GM12878 (cell line): Measurements from ENCODE around the gene MT3. TPM values are rescaled to one million over a fixed set of nuclear protein-coding genes. Genes with fewer than 3 reads are reported as not detected.

Source experiments
- ATAC-seq: fragments of 200-7000 bp; cut with Tn5 transposase; 3 replicates; pipeline ENCODE4 v1.9.1; 2020; ENCODE audit warnings: mild to moderate bottlenecking, moderate library complexity
- BruUV-seq: library from RNA; stranded (reverse); fragments of 400-500 nt; replicated peaks from 2 replicates; lab custom pipeline; 2021; lab: Mats Ljungman, UMichigan
- CTCF ChIA-PET: fragments of 300-600 bp; sonication (Branson Sonifier 250); formaldehyde crosslinking; extraction: SDS; loops from one replicate; lab custom pipeline; 2021; ENCODE audit warnings: inconsistent platforms; lab: Yijun Ruan, JAX
- POLR2A ChIA-PET: fragments of 350-600 bp; formaldehyde crosslinking; extraction: SDS; loops from one replicate; lab custom pipeline; 2021; ENCODE audit warnings: inconsistent platforms; lab: Charles Lee
- RAD21 ChIA-PET: fragments of 300-600 bp; sonication (Branson Sonifier 250); formaldehyde crosslinking; loops from one replicate; lab custom pipeline; 2023; ENCODE audit warnings: antibody characterized with exemption; ENCODE audit not compliant: unreplicated experiment; lab: Charles Lee
- SMC1A ChIA-PET: fragments of 300-600 bp; sonication (Branson Sonifier 250); formaldehyde crosslinking; loops from one replicate; lab custom pipeline; 2023; ENCODE audit not compliant: unreplicated experiment, uncharacterized antibody; lab: Charles Lee
- DNase-seq: peaks from one replicate; pipeline ENCODE4 v3.0.0-alpha.2; 2011; ENCODE audit warnings: low read depth, low spot score
- FAIRE-seq: peaks from 3 replicates; lab custom pipeline; 2011; peaks lifted over from hg19 to GRCh38; lab: Jason Lieb, UNC
- H2AFZ ChIP-seq: 2 replicates; pipeline ENCODE4 v1.6.0; 2011; ENCODE audit warnings: low read depth, low read length, control low read depth; ENCODE audit not compliant: control insufficient read depth
- H3K27ac ChIP-seq: 2 replicates; pipeline ENCODE4 v1.5.1; 2011; ENCODE audit warnings: control low read depth; ENCODE audit not compliant: control insufficient read depth, insufficient read depth
- H3K27me3 ChIP-seq, 2 experiments: replicated peaks in 1 of 2; 2 replicates each; pipeline versions ENCODE4 v1.6.0 to v1.6.1; 2011; ENCODE audit warnings: low read length in 1 of 2; ENCODE audit not compliant: control insufficient read depth in 2 of 2, insufficient read depth in 2 of 2
- H3K36me3 ChIP-seq, 2 experiments: 2 replicates each; pipeline ENCODE4 v1.5.1; 2011; ENCODE audit warnings: low read length in 1 of 2; ENCODE audit not compliant: control insufficient read depth in 2 of 2, insufficient read depth in 2 of 2
- H3K4me1 ChIP-seq: 2 replicates; pipeline ENCODE4 v1.6.1; 2011; ENCODE audit warnings: mild to moderate bottlenecking, low read length, moderate library complexity, mixed read lengths; ENCODE audit not compliant: control insufficient read depth, insufficient read depth
- H3K4me2 ChIP-seq: 2 replicates; pipeline ENCODE4 v1.6.0; 2011; ENCODE audit warnings: control low read depth; ENCODE audit not compliant: control insufficient read depth, insufficient read depth
- H3K4me3 ChIP-seq: fragments of 200-600 bp; sonication (generic); 2 replicates; pipeline ENCODE4 v1.5.1; 2016
- H3K79me2 ChIP-seq: 2 replicates; pipeline ENCODE4 v1.6.0; 2011; ENCODE audit warnings: low read length; ENCODE audit not compliant: control insufficient read depth, insufficient read depth
- H3K9ac ChIP-seq: 2 replicates; pipeline ENCODE4 v1.8.0; 2011; ENCODE audit warnings: low read length, control low read depth, mixed read lengths; ENCODE audit not compliant: control insufficient read depth, insufficient read depth
- H3K9me3 ChIP-seq: replicated peaks from 3 replicates; pipeline ENCODE4 v1.5.1; 2011; ENCODE audit warnings: mild to moderate bottlenecking, low read length; ENCODE audit not compliant: control insufficient read depth, insufficient read depth
- H4K20me1 ChIP-seq: 2 replicates; pipeline ENCODE4 v1.6.0; 2011; ENCODE audit not compliant: control insufficient read depth, insufficient read depth
- CREB1 ChIP-seq: IDR thresholded peaks from 2 replicates; pipeline ENCODE4 v1.6.1; 2012; ENCODE audit warnings: low read depth, mild to moderate bottlenecking, inconsistent platforms
- NFIC ChIP-seq: IDR thresholded peaks from 2 replicates; pipeline ENCODE4 v1.6.1; 2012; ENCODE audit warnings: low read depth, mild to moderate bottlenecking, inconsistent platforms, low read length, moderate library complexity
- SREBF1 ChIP-seq: IDR thresholded peaks from 2 replicates; pipeline ENCODE4 v1.6.1; 2012; ENCODE audit warnings: mild to moderate bottlenecking, low read length
- SUPT20H ChIP-seq: IDR thresholded peaks from 2 replicates; pipeline ENCODE4 v1.6.1; 2011; ENCODE audit warnings: low read depth, mild to moderate bottlenecking, low read length, moderate library complexity, borderline replicate concordance; ENCODE audit not compliant: control insufficient read depth
- TCF12 ChIP-seq: IDR thresholded peaks from 2 replicates; pipeline ENCODE4 v1.6.1; 2011; ENCODE audit warnings: low read depth, mild to moderate bottlenecking, low read length
- WGBS: methylation state at CpG from one replicate; pipeline ENCODE4 v1.1.6; 2016; ENCODE audit warnings: low lambda C conversion rate; ENCODE audit not compliant: insufficient replicate concordance, insufficient coverage; ENCODE audit errors: missing lambda C conversion rate; 5-methylcytosine and 5-hydroxymethylcytosine counted together
- in situ Hi-C: fragments of 300-500 bp; cut with MboI; formaldehyde crosslinking; loops from 9 replicates; pipeline ENCODE4 v1.14.3; 2018; ENCODE audit warnings: mixed read lengths
- intact Hi-C: fragments of 100-400 bp; cut with micrococcal nuclease; formaldehyde crosslinking; loops from one replicate; pipeline ENCODE4 v1.14.2; 2022; ENCODE audit not compliant: unreplicated experiment
- polyA plus RNA-seq, 11 experiments: library from polyadenylated mRNA; depleted of rRNA in 4 of 11; unstranded in 6 of 11; stranded (reverse) in 5 of 11; fragments of >200 nt; fragmentation: Nextera tagmentation in 4 of 11; fragmentation: Illumina TruSeq in 1 of 11; extraction: Ambion mirVana in 4 of 11; extraction: Trizol in 1 of 11; gene quantifications; 1 replicate in 1 of 11; 2 replicates in 10 of 11; pipeline versions ENCODE4 v1.2.1 to v1.2.3, GENCODE V29; 2011 to 2016; ENCODE audit warnings: inconsistent platforms in 2 of 11, missing spikeins in 2 of 11, low read depth in 1 of 11
- total RNA-seq, 4 experiments: library from RNA; depleted of rRNA in 3 of 4; stranded (reverse); fragments of >200 nt in 3 of 4; fragmentation: Illumina TruSeq in 1 of 4; extraction: Trizol in 1 of 4; gene quantifications; 2 replicates each; pipeline versions ENCODE4 v1.2.1 to v1.2.3, GENCODE V29; 2013 to 2021
- TF ChIP-seq, protein P1 (sequence below): fragments of 450-650 bp; IDR thresholded peaks from 2 replicates; pipeline ENCODE4 v1.6.1; 2016; ENCODE audit warnings: mild to moderate bottlenecking
- TF ChIP-seq, protein P2 (sequence below): fragments of 450-650 bp; IDR thresholded peaks from 2 replicates; pipeline ENCODE4 v1.6.1; 2017; ENCODE audit warnings: antibody characterized with exemption, mild to moderate bottlenecking, moderate library complexity
- TF ChIP-seq, protein P3 (sequence below): IDR thresholded peaks from 2 replicates; pipeline ENCODE4 v1.6.1; 2012; ENCODE audit warnings: low read depth, low read length, improper control_type of control experiment
- TF ChIP-seq, protein P4 (sequence below): fragments of 450-650 bp; IDR thresholded peaks from 2 replicates; pipeline ENCODE4 v1.6.1; 2016; ENCODE audit warnings: mild to moderate bottlenecking, moderate library complexity, borderline replicate concordance
- TF ChIP-seq, protein P5 (sequence below): IDR thresholded peaks from 2 replicates; pipeline ENCODE4 v1.6.1; 2012; ENCODE audit warnings: low read depth, low read length, improper control_type of control experiment

Gene MT3
- total and polyA plus RNA-seq, 10 of the 15 experiments (the other 5 are each of a cell fraction or from before 2014, with no cell fraction given), result 0.41 TPM; not detected in 9

DNA sequence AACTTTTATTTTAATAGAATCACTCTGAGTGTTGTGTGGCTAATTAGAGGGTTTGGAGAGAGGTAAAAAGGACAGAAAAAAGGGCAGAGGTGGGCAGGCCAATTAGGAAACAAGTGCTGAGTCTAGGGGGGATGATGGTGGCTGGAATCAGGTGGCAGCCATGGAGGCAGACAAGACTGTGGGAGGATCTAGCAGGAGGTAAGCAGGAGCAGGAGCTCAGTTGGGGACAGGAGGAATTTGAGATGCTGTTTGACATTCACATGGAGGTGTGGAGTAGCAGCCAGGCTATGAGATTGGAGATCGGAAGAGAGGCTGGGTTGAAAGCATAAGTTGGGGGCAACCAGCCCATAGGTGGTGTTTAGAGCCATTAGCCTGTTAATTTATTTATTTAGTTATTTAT is 28.2 kb upstream of the MT3 start:
- FAIRE-seq (no peak), ATAC-seq (no peak)
- Histone ChIP-seq H3K9me3 (no peaks in the 10 kb centered on the region), H3K4me3 (no peak overlapping the region), H3K79me2 (no peaks in the 10 kb centered on the region), H3K27me3 (no peaks in the 10 kb centered on the region; a peak in 2 of 4 replicates), H3K4me1 (no peaks in the 10 kb centered on the region), H3K4me2 (no peak overlapping the region), H3K9ac (no peak overlapping the region)
- ChIA-PET RAD21 (interaction anchor here (0.9 kb wide), 1 partner anchor 46 kb away, joined by 3 read pairs; no protein-coding TSS in a partner anchor), CTCF (interaction anchor here (1.3 to 1.6 kb wide), 2 partner anchors 10 to 141 kb away, joined by 3 read pairs; no protein-coding TSS in a partner anchor)
- intact Hi-C loops (no loop called here), in situ Hi-C loops (no loop called here)
- 29% methylated on average over 1 of the region's 1 CpG for WGBS
- no TSS peak for BruUV-seq
- TF ChIP-seq, protein P1, sequence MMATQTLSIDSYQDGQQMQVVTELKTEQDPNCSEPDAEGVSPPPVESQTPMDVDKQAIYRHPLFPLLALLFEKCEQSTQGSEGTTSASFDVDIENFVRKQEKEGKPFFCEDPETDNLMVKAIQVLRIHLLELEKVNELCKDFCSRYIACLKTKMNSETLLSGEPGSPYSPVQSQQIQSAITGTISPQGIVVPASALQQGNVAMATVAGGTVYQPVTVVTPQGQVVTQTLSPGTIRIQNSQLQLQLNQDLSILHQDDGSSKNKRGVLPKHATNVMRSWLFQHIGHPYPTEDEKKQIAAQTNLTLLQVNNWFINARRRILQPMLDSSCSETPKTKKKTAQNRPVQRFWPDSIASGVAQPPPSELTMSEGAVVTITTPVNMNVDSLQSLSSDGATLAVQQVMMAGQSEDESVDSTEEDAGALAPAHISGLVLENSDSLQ, result no peak
- TF ChIP-seq, protein P2, sequence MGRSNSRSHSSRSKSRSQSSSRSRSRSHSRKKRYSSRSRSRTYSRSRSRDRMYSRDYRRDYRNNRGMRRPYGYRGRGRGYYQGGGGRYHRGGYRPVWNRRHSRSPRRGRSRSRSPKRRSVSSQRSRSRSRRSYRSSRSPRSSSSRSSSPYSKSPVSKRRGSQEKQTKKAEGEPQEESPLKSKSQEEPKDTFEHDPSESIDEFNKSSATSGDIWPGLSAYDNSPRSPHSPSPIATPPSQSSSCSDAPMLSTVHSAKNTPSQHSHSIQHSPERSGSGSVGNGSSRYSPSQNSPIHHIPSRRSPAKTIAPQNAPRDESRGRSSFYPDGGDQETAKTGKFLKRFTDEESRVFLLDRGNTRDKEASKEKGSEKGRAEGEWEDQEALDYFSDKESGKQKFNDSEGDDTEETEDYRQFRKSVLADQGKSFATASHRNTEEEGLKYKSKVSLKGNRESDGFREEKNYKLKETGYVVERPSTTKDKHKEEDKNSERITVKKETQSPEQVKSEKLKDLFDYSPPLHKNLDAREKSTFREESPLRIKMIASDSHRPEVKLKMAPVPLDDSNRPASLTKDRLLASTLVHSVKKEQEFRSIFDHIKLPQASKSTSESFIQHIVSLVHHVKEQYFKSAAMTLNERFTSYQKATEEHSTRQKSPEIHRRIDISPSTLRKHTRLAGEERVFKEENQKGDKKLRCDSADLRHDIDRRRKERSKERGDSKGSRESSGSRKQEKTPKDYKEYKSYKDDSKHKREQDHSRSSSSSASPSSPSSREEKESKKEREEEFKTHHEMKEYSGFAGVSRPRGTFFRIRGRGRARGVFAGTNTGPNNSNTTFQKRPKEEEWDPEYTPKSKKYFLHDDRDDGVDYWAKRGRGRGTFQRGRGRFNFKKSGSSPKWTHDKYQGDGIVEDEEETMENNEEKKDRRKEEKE, result no peak
- TF ChIP-seq, protein P3, sequence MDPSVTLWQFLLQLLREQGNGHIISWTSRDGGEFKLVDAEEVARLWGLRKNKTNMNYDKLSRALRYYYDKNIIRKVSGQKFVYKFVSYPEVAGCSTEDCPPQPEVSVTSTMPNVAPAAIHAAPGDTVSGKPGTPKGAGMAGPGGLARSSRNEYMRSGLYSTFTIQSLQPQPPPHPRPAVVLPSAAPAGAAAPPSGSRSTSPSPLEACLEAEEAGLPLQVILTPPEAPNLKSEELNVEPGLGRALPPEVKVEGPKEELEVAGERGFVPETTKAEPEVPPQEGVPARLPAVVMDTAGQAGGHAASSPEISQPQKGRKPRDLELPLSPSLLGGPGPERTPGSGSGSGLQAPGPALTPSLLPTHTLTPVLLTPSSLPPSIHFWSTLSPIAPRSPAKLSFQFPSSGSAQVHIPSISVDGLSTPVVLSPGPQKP, result no peak
- TF ChIP-seq, protein P4, sequence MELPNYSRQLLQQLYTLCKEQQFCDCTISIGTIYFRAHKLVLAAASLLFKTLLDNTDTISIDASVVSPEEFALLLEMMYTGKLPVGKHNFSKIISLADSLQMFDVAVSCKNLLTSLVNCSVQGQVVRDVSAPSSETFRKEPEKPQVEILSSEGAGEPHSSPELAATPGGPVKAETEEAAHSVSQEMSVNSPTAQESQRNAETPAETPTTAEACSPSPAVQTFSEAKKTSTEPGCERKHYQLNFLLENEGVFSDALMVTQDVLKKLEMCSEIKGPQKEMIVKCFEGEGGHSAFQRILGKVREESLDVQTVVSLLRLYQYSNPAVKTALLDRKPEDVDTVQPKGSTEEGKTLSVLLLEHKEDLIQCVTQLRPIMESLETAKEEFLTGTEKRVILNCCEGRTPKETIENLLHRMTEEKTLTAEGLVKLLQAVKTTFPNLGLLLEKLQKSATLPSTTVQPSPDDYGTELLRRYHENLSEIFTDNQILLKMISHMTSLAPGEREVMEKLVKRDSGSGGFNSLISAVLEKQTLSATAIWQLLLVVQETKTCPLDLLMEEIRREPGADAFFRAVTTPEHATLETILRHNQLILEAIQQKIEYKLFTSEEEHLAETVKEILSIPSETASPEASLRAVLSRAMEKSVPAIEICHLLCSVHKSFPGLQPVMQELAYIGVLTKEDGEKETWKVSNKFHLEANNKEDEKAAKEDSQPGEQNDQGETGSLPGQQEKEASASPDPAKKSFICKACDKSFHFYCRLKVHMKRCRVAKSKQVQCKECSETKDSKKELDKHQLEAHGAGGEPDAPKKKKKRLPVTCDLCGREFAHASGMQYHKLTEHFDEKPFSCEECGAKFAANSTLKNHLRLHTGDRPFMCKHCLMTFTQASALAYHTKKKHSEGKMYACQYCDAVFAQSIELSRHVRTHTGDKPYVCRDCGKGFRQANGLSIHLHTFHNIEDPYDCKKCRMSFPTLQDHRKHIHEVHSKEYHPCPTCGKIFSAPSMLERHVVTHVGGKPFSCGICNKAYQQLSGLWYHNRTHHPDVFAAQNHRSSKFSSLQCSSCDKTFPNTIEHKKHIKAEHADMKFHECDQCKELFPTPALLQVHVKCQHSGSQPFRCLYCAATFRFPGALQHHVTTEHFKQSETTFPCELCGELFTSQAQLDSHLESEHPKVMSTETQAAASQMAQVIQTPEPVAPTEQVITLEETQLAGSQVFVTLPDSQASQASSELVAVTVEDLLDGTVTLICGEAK, result no peak
- no peak for TF ChIP-seq SUPT20H
- TF ChIP-seq SREBF1, result no peak
- no peak for TF ChIP-seq TCF12
- TF ChIP-seq, protein P5, sequence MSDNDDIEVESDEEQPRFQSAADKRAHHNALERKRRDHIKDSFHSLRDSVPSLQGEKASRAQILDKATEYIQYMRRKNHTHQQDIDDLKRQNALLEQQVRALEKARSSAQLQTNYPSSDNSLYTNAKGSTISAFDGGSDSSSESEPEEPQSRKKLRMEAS, result no peak
- TF ChIP-seq CREB1, result no peak
- TF ChIP-seq NFIC, result no peak
- TF ChIP-seq, all 136 proteins: peak for 0
- no peak for DNase-seq
- POLR2A ChIA-PET, result no interaction called here
- SMC1A ChIA-PET, result interaction anchor here (1.2 to 1.3 kb wide), 2 partner anchors 13 to 141 kb away, joined by 3 to 4 read pairs; no protein-coding TSS in a partner anchor
- Histone ChIP-seq H3K36me3 (no peaks in the 10 kb centered on the region), H3K27ac (no peak overlapping the region), H2AFZ (no peak overlapping the region), H4K20me1 (no peaks in the 10 kb centered on the region)
